GM21515 (cell line): ENCODE measurements around the gene PTTG1.

Source experiments
- ATAC-seq: cut with Tn5 transposase; IDR thresholded peaks from one replicate; pipeline ENCODE4 v1.9.1; 2021; ENCODE audit not compliant: unreplicated experiment

Gene PTTG1

GRCh38 chr5:160470437-160471361, 49.0 kb downstream of the PTTG1 start:
- ATAC-seq: no peak

- ATAC-seq: no peak
These were observed 50.1 kb downstream of the PTTG1 start for GRCh38 chr5:160471761-160472160.

- no peak for ATAC-seq
These were observed 50.8 kb downstream of the PTTG1 start for GRCh38 chr5:160472482-160472881.

- no peak for ATAC-seq
These were observed 52.0 kb downstream of the PTTG1 start for GRCh38 chr5:160473681-160474080.

GRCh38 chr5:160474084-160474483, 52.4 kb downstream of the PTTG1 start:
- no peak for ATAC-seq

- no peak for ATAC-seq
These were observed 54.3 kb downstream of the PTTG1 start for GRCh38 chr5:160475864-160476438.

GRCh38 chr5:160477266-160477970, 55.8 kb downstream of the PTTG1 start:
- no peak for ATAC-seq

GRCh38 chr5:160478163-160478562, 56.5 kb downstream of the PTTG1 start:
- ATAC-seq: no peak
